Tibial nerve (tissue), 4 donors: Measurements from ENCODE around the gene ZNF326.

ENCODE experiments used
- EP300 ChIP-seq, 2 donors: sonication (generic); formaldehyde crosslinking; IDR thresholded peaks; one replicate each; pipeline ENCODE4 v1.6.1; 2017; ENCODE audit warnings: antibody characterized with exemption in 2 of 2, mild to moderate bottlenecking in 1 of 2
- TF ChIP-seq, protein P1 (sequence below), 5 experiments: fragments of 200-600 bp in 3 of 5; fragments of 450-650 bp in 2 of 5; sonication (generic) in 3 of 5; IDR thresholded peaks; one replicate each; pipeline ENCODE4 v1.5.1; 2016 to 2019; ENCODE audit warnings: antibody characterized with exemption in 5 of 5, mild to moderate bottlenecking in 3 of 5, moderate library complexity in 2 of 5

GRCh38 chr1:90039652-90040051, 44.7 kb downstream of the ZNF326 start:
- TF ChIP-seq, protein P1, sequence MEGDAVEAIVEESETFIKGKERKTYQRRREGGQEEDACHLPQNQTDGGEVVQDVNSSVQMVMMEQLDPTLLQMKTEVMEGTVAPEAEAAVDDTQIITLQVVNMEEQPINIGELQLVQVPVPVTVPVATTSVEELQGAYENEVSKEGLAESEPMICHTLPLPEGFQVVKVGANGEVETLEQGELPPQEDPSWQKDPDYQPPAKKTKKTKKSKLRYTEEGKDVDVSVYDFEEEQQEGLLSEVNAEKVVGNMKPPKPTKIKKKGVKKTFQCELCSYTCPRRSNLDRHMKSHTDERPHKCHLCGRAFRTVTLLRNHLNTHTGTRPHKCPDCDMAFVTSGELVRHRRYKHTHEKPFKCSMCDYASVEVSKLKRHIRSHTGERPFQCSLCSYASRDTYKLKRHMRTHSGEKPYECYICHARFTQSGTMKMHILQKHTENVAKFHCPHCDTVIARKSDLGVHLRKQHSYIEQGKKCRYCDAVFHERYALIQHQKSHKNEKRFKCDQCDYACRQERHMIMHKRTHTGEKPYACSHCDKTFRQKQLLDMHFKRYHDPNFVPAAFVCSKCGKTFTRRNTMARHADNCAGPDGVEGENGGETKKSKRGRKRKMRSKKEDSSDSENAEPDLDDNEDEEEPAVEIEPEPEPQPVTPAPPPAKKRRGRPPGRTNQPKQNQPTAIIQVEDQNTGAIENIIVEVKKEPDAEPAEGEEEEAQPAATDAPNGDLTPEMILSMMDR (IDR thresholded peaks at IDR 0.05), result no peak
- no peak for TF ChIP-seq EP300 (IDR thresholded peaks at IDR 0.05)
